PFSK-1 (cell line): ENCODE data around the gene ADGRL3.

ENCODE experiments used
- REST ChIP-seq, 2 experiments: IDR thresholded peaks; 2 replicates each; pipeline versions ENCODE4 v1.6.1 to v1.8.0; 2011 to 2012; ENCODE audit warnings: low read depth in 2 of 2, low read length in 2 of 2, control low read depth in 1 of 2, inconsistent platforms in 1 of 2, mild to moderate bottlenecking in 1 of 2, moderate library complexity in 1 of 2; ENCODE audit not compliant: insufficient read depth in 1 of 2
- TAF1 ChIP-seq: IDR thresholded peaks from 2 replicates; pipeline ENCODE4 v1.6.1; 2012; ENCODE audit warnings: low read length, control low read depth, borderline replicate concordance; ENCODE audit not compliant: insufficient read depth

- no peak for TF ChIP-seq TAF1
- no peak for TF ChIP-seq REST (IDR thresholded peaks at IDR 0.05; ENCODE audit: insufficient read depth in 1 of 2, low read depth in 2 of 2, low read length in 2 of 2)
These were observed 208.7 kb downstream of the ADGRL3 start for GRCh38 chr4:61408861-61409260.
